DMS153 treated with DMSO at 0.1 percent for 48 hours (cell line): Measurements from ENCODE around the gene CWH43.
"Not testable (repeated sequence)": the region's sequence is repeated elsewhere in the genome, so short reads cannot be mapped to it uniquely, and the experiment has no call there.

Experiments used
- DNase-seq: peaks from one replicate; lab custom pipeline; 2025; ENCODE audit not compliant: unreplicated experiment; lab: John Stamatoyannopoulos, UW

The CWH43 gene

DNA sequence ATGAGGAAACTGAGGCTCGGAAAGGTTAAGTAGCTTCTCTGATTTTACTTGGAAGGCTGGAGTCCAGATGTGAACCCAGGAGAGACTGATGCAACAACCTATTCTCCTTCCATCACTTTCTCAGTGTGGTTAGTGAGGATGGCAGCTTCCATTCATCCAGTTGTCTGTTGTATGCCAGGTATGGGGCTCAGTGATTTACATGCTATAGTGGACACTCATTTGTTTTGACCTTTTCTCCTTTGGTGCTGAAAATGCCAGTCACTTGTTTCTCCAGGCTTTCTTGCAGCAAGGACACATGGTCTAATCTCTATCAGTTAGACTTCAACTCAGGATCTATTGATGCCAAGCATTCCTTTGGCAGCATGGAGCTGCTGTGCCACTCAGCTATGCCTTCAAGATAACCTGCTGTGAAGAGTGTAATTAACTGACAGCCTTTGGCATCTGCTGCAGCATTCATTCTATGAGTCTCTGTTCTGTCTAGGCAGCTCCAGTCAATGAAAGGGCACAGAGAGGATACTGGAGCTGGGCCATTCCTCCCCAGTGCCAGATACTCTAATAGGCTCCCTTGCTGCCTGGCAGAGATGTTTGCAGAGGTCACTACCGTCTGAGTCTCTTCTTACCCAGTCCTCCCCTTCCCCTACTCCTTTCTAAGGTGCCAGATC, 11.0 kb upstream of the CWH43 start:
- DNase-seq: no peak

DNA sequence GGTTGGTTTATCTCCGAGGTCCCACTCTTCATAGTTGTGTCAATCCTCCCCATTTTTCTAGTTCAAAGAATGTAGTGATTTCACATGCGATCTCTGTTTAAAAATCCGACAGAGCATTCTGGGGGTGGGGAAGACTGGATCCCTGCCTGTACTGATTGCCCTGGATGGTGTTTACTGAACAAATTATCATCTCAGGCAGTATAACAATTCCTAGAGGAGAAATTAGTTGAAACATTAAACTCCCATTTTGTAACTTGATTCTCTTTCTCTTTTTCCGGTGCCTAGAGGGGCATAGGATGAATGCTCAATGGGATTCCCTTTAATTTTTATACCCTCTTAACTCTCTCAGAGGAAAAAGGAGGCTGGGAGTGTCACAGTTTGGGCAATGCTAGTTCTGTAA, 10.0 kb upstream of the CWH43 start:
- no peak for DNase-seq

DNA sequence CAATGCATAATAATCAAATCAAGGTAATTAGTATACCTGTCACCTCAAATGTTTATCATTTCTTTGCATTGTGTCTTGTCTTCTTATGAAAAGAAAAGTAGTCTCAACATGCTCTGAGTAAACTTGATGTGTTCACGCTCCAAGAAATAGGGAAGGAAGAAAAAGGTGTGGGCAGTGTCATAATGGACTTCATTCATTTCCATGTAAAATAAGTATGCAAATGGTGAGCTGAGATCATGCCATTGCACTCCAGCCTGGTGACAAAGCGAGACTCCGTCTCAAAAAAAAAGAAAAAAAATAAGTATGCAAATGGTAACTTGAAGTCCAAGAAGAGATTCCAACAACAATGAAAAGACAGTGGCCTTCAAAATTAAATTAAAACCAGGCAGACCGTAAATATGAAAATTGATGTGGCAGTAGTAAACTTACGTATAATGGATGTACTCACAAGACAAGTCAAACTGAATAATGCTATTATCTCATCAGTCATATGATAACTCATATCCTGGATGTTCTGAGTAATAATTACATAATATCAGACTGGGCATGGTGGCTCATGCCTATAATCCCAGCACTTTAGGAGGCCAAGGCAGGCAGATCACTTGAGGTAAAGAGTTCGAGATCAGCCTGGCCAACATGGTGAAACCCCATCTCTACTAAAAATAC, 6.0 kb upstream of the CWH43 start:
- no peak for DNase-seq

DNA sequence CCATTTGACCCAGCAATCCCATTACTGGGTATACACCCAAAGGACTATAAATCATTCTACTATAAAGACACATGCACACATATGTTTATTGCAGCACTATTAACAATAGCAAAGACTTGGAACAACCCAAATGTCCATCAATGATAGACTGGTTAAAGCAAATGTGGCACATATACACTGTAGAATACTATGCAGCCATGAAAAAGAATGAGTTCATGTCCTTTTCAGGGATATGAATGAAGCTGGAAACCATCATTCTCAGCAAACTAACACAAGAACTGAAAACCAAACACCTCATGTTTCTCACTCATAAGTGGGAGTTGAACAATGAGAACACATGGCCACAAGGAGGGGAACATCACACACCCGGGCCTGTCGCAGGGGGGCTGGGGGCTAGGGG, 2.1 kb upstream of the CWH43 start:
- not testable (repeated sequence) for DNase-seq

DNA sequence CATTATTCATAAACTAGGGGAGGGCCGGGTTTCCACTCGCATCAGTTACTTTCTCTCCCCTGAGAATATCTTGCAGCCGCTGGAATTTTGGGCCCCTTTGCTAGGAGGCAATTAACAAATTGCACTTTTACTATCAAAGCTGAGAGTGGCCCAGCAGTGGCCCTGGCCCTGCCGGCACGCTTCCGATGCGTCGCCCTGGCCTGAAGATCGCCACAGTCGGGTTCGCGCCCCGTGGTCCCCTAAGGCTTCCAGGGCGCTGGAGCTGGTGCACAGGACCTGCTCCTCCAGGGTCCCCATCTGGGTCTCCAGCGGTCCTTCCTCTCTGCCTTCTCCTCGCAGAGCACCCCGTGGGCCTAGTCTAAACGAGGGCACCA, 486 bp upstream of the CWH43 start:
- no peak for DNase-seq

DNA sequence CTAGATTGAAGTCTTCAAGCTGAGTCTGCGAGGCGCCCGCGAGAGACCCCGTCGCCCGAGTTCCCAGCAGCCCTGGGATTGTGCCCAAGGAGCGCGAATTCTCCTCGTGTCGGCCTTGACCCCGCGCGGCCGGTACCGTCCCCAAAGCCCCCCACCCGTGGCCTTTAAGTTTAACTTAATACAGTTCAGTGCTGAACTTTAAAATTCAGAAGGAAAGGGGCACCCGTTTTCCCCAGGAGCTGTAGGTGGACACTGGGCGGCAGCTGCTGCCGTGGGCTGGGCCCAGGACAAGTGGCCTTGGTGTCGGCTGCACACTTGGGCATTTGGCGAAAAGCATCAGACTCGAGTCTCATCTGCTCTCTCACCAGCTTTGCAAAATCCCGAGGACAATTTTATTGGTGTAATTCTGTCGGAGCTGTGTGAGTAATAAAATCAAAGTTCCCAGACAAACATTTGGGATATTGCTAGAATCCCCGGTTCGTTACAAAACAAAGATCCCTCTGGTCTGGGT, 634 bp downstream of the CWH43 start:
- no peak for DNase-seq

DNA sequence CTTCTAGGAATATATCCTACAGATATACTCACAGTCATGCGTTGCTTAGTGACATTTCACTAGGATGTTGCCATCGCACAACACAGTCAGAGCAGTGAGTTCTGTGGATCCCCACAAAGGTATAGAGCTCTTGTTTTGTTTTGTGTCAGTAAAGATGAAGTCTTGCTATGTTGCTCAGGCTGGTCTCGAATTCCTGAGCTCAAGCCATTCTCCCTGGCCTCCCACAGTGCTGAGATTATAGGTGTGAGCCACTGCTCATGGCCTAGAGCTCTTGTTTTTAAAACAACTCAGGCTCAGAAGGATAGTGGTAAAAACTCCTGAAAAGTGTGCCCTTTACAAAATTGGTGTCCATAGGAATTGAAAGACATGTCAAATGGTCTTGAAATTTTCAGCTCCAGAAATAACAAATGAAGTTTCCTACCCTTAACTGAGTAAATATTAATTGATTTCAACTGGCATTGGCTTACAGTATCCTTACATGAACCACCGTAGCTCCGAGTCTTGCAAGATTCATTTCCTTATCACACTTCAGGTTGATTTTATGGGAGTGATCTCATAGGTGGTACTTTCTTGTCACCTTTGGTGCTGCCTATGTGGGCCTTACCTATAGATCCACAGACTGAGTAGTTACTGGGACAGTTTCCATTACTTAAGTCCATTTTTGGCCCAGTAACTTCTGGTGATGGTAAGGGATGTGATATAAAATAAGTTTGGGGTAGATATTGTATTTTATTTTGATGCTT, 3.6 kb downstream of the CWH43 start:
- no peak for DNase-seq

DNA sequence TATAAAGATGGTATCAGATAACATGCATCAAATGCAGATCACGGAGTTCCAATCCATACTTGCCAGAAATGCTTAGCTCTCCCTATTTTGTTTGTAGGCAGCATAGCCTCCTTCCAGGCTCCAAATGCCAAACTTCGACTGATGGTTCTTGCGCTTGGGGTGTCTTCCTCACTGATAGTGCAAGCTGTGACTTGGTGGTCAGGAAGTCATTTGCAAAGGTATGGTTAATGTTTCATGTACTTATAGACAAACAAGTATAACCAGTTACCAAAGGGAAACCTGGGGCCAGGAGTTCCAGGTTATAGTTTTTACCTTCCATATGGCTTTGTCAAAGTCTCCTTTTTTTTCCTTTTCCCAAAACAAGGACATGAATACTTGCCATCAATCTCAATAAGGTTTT, 5.3 kb downstream of the CWH43 start:
- no peak for DNase-seq

DNA sequence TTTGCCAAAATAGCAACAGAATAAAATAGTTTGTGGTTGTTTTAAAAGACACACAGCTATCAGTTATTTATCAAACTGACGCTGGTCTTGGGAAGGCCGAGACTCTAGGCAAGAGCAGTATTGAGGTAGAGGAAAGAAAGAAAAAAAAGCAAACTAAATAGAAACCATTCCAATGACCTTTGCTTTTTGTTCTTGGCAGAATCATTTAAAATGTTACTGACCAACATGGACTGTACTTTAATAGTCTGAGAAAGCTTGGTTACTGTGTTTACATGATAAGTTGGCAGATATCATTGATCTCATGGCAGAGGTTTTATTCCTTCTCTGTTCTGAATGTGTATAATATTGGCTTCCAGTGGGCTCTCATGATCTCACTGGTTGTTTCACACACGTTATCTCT, 11.9 kb downstream of the CWH43 start:
- DNase-seq: no peak

DNA sequence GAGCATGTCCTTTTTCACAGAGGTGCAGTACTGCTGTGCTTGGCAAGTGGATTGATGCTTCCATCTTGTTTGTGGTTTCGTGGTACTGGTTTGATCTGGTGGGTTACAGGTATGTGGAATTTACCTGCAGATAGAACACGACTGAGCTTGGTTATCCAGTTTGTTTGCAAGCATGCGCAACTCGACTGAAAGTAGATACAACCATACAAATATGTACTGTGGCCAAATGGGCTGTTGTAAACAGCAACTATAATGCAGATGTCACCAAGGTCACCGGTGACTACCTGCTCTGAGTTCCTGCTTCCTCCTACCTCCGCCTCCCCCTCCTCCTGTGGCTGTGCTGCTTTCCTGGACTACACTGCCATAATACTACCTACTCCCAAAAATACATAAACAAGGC, 12.4 kb downstream of the CWH43 start:
- DNase-seq: no peak

DNA sequence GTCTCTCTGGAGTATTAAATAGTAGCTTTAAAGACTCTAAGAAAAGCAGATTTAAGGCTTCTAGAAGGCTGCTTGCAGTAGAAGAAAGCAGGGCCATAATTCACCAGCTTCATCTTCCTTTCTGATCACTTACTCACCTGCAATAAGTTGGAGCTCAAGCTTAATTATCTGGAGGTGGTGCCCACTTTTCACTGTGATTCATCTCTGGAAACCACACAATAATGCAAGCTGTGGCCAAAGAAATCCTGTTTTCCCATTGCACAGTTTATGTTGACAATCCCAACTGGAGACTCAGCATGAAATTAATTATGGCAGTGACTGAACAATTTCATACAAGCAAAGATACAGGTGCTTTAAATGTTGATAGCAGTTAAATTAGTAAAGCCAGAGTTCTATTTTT, 14.7 kb downstream of the CWH43 start:
- no peak for DNase-seq

DNA sequence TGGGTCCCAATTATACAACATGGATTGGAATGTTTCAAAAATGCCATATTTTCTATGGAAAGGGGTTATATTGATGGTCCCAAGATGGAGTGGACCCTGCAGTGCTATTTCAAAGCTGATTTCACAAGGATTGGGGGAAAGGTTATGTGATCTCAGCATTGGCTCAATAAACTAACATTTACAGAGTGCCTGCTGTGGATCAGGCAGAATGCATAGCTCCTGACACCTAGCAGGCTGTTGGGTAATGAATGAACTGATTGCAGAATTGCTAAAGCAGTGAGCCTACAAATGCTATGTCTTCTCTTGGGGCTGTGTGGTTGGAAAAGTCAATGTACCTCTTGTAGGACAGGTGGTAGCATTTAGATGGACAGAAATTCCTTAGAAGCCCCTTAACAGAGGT, 16.9 kb downstream of the CWH43 start:
- no peak for DNase-seq

DNA sequence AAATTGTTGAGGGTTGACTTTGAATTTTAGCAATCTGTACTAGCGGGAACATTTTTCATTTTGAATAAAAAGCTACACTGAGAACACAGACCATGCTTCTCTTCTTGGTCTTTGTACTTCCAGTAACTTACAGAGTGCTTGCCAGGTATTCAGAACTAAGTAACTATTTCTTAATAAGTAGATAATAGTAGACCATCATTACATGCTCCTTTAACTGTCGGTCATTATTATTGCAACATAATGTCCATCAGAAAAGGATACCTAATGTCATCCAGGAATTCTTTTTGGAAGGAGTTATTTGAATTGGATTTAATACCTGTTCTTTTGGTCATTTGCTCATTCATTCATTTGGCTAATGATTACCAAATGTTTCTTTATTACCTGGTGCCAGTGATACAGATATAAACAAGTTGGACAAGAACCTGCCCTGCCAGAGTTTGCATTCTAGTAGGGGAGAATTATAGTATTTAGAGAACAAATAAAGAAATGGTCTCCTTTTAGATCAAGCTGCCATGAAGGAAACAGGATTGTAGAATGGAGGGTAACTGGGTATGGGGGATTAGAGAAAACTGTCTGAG, 32.7 kb downstream of the CWH43 start:
- DNase-seq: no peak

DNA sequence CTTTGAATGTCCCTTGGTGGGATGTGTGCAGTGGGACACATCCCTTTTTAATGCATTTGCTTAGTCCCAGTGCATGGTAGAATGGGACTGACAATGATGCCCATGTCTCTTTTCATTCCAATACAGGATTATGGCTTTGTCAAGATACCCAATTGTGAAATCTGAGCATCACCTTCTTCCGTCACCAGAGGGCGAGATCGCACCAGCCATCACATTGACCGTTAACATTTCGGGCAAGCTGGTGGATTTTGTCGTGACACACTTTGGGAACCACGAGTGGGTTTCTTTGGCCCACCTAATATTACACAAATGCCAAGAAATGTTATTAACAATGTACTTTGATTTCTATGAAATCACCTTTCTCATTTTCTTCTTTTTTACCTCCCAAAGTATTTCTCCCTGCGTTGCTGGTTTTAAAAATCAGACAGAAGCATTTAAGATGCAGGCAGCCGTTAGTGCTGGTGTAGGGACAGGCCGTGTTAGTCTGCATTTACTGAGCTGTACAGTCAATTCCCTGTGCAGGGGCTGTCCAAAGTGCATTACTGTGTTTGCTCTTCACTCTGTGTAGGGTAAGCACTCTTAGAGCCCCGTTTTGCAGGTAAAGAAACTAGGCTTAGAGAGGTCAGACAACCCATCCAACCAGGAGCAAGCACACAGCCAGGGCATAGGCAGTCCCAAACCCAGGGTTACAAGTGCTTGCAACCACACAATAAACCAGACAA, 46.5 kb downstream of the CWH43 start:
- DNase-seq: no peak

DNA sequence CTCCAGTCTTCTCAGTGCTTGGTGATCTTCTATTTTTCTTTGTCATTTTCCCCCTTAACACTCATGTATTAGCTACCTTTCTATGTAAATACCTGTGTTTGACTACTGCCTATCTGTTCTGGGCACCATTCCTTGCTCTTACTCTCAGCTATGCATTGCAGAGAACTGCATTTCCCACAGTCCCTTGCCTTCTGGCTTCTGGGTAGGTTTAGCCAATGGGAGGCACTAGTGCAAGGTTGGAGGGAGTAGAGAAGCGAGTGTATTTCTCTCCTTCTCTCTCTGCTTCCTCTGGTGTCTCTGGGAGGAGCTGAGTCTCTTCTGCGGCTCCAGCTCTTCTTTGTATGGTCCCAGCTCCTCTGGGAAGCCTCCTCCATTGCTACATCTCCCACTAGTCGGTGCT, 50.5 kb downstream of the CWH43 start:
- DNase-seq: no peak

DNA sequence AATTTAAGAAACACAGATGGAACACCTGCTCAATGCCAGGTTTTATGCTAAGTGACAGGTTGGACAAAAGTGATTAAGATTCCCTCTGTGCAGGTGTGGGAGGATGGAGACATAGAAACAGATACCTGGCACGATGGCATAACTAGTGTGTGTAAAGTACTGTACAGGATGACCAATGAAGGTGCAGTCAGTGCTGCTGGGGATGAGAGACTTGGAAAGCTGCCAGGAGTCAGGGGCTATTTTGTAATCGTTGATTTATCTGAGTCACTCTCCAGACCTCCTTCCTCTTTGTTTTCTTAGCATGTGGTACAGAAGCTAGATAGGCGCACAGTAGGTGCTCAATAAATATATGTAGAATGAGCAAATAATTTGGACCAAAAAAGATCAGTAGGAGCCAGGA, 58.2 kb downstream of the CWH43 start:
- no peak for DNase-seq

DNA sequence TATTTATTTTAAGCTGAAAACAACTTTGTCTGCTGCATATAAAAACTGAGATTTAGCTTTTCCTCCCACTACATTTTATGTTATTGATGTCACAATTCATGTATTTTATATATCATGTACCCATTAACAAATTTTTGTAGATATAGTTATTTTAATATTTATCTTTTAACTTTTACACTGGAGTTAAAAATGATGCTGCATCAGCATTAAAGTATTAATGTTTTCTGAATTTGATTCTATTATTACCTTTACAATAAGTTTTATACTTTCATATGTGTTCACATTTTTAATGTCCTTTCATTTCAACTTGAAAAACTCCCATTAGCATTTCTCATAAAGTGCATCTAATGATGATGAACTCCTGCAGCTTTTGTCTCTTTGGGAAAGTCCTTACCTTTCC, 72.2 kb downstream of the CWH43 start:
- no peak for DNase-seq

DNA sequence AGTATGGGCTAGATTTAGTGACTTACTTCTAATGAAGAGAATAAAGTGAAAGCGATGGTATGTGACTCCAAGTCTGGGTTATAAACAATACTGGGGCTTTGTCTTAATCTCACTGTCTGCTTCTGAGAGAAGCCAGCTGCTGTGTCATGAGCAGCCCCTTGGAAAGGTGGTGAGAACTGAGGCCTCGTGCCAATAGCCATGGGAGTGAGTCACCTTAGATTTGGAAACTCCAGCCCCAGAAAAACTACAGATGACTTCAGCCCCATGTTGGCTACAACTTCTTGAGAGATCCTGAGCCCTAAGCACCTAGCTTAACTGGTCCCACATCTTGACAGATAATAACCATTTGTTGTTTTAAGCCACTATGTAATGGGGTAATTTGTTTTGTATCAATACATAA, 77.6 kb downstream of the CWH43 start:
- no peak for DNase-seq

DNA sequence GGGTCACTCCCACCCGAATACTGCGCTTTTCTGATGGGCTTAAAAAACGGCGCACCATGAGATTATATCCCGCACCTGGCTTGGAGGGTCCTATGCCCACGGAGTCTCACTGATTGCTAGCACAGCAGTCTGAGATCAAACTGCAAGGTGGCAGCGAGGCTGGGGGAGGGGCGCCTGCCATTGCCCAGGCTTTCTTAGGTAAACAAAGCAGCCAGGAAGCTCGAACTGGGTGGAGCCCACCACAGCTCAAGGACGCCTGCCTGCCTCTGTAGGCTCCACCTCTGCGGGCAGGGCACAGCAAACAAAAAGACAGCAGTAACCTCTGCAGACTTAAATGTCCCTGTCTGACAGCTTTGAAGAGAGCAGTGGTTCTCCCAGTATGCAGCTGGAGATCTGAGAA, 86.1 kb downstream of the CWH43 start:
- not testable (repeated sequence) for DNase-seq

DNA sequence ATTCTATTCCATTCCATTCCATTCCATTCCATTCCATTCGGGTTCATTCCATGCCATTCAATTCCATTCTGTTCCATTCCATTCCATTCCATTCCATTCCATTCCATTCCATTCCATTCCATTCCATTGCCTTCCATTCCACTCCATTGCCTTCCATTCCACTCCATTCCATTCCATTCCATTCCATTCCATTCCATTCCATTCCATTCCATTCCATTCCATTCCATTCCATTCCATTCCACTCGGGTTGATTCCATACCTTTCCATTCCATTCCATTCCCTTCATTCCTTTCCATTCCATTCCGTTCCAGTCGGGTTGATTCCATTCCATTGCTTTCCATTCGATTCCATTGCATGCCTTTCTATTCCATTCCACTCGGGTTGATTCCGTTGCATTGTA, 105.8 kb downstream of the CWH43 start:
- not testable (repeated sequence) for DNase-seq

DNA sequence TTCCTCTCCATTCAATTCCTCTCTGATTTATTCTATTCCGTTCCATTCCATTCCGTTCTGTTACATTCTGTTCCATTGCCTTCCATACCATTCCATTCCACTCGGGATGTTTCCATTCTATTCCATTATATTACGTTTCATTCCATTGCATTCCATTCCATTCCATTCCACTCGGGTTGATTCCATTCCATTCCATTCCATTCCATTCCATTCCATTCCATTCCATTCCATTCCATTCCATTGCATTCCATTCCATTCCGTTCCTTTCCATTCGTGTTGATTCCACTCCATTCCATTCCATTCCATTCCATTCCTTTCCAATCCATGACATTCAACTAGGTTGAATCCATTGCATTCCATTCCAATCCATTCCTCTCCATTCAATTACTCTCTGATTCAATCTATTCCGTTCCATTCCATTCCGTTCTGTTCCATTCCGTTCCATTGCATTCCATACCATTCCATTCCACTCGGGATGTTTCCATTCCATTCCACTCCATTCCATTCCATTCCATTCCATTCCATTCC, 106.6 kb downstream of the CWH43 start:
- not testable (repeated sequence) for DNase-seq
